BJ (cell line): ENCODE results near the gene SORD. TPM values are rescaled to one million over a fixed set of nuclear protein-coding genes. Genes with fewer than 3 reads are reported as not detected.

Experiments
- CTCF ChIA-PET: fragments of 350-600 bp; formaldehyde crosslinking; extraction: SDS; loops from one replicate; lab custom pipeline; 2021; ENCODE audit warnings: antibody characterized with exemption, inconsistent platforms; lab: Yijun Ruan, JAX
- POLR2A ChIA-PET: fragments of 300-600 bp; sonication (Branson Sonifier 250); formaldehyde crosslinking; extraction: SDS; loops from one replicate; lab custom pipeline; 2021; ENCODE audit warnings: antibody characterized with exemption; lab: Charles Lee
- DNase-seq: peaks from one replicate; pipeline ENCODE4 v3.0.0-alpha.2; 2011; ENCODE audit warnings: low read depth
- H3K27me3 ChIP-seq: 2 replicates; pipeline ENCODE4 v1.6.0; 2011; ENCODE audit warnings: low read length; ENCODE audit not compliant: control insufficient read depth, insufficient read depth
- H3K36me3 ChIP-seq: 2 replicates; pipeline ENCODE4 v1.5.1; 2011; ENCODE audit warnings: low read length; ENCODE audit not compliant: control insufficient read depth, insufficient read depth
- H3K4me3 ChIP-seq: 2 replicates; pipeline ENCODE4 v1.5.1; 2011; ENCODE audit warnings: low read depth, mild to moderate bottlenecking, control low read depth, low read length
- CTCF ChIP-seq: IDR thresholded peaks from 2 replicates; pipeline ENCODE4 v1.5.1; 2011; ENCODE audit warnings: low read depth, mild to moderate bottlenecking, control low read depth, inconsistent platforms, low read length, moderate library complexity; ENCODE audit not compliant: insufficient read depth
- polyA plus RNA-seq: library from polyadenylated mRNA; depleted of rRNA; stranded (reverse); fragments of >200 nt; gene quantifications from 2 replicates; pipeline ENCODE4 v1.2.3, GENCODE V29; 2011; rRNA removed
- small RNA-seq: library from RNA; depleted of rRNA; stranded (forward); fragments of <200 nt; gene quantifications from one replicate; pipeline ENCODE3, GENCODE V24; 2012; ENCODE audit warnings: low replicate concordance, low read depth; ENCODE audit not compliant: insufficient read length

The SORD gene
- polyA plus RNA-seq, 1 experiment: 30.4 TPM

GRCh38 chr15:45123397-45123796, 100.4 kb downstream of the SORD start:
- H3K4me3 ChIP-seq: no peak overlapping the region
- CTCF ChIA-PET: interaction anchor here (0.9 to 3.4 kb wide), 3 partner anchors 8 to 144 kb away, joined by 3 to 12 read pairs (median 3); partner anchors contain the start of genes DUOX1 and DUOXA1
- no peaks in the 10 kb centered on the region; the same call in 1 of the 2 replicates for H3K36me3 ChIP-seq
- peaks cover 19% of the 10 kb centered on the region for H3K27me3 ChIP-seq
- POLR2A ChIA-PET: no interaction called here
- DNase-seq: no peak
- TF ChIP-seq CTCF: no peak

GRCh38 chr15:45126535-45127158, 103.7 kb downstream of the SORD start:
- H3K36me3 ChIP-seq: no peaks in the 10 kb centered on the region; the same call in 1 of the 2 replicates
- DNase-seq: no peak
- no peak overlapping the region for H3K4me3 ChIP-seq
- CTCF ChIA-PET: interaction anchor here (0.6 to 5.3 kb wide), 15 partner anchors 9 to 501 kb away, joined by 3 to 29 read pairs (median 5); partner anchors contain the start of genes DUOX2 and DUOXA2
- peaks cover 44% of the 10 kb centered on the region for H3K27me3 ChIP-seq
- POLR2A ChIA-PET: interaction anchor here (0.6 kb wide), 1 partner anchor 32 kb away, joined by 13 read pairs; no protein-coding TSS in a partner anchor
- TF ChIP-seq CTCF: peak; percentile 70

Small RNA genes lying within 50 kb of the gene (small RNA-seq; reads per million reads assigned to genes)
- gene RF00019 (not detected), gene RNU1-78P (not detected), gene RNU6-966P (not detected)

Other genes starting within 250 kb of the SORD start
- gene TERB2, start 66.5 kb upstream of the SORD start, polyA plus RNA-seq: not detected in 2 replicates
- gene DUOX2, start 91.0 kb downstream of the SORD start, polyA plus RNA-seq: not detected in 2 replicates
- not detected in 2 replicates for gene DUOXA2, start 91.1 kb downstream of the SORD start, polyA plus RNA-seq
- gene DUOXA1, start 106.7 kb downstream of the SORD start, polyA plus RNA-seq: not detected in 2 replicates
- 0.09 TPM in 1 of 2 replicates, not detected in the other for gene DUOX1, start 106.8 kb downstream of the SORD start, polyA plus RNA-seq
- gene SHF, start 164.8 kb downstream of the SORD start, polyA plus RNA-seq: 3.9 and 5.2 TPM in 2 replicates
- not detected in 2 replicates for gene SLC28A2, start 229.0 kb downstream of the SORD start, polyA plus RNA-seq